ENCODE results near the gene C5orf15.
A peak's percentile ranks its signal among the peaks of the same experiment; 100 is the strongest.
"Not testable (repeated sequence)": the region's sequence is repeated elsewhere in the genome, so short reads cannot be mapped to it uniquely, and the experiment has no call there.

Gene C5orf15

DNA sequence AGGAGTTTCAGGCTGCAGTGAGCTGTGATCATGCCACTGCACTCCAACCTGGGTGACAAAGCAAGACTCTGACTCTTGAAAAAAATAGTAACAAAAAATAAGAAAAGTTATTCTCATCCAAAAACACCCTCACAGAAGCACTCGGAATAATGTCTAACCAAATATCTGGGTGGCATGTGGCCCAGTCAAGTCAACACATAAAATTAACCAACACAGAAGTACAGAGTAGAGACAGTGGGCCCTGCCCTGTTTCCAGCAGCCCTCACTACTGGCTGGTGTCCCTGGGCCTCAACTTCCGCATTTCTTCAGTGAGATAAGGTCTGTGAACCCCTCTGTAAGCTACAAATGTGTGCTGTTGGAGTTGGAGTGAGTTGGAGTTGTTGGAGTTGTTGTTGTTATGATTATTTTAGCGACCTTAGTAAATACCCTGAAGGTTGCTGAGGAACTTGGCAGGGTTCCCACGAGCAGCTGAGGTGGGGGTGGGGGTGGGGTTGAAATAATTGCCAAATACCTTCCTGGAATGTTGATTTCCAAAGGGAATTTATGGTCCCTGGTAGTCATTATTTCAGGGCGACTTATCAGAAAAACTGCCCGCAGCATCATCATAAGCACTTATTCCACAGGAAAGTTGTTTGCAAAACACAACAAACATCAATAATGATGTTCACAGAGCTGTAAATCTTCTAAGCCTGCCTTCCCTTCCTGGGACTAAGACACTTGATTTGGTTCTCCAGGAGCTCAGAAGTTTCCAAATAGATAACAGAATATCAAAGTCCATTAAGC, 30.2 kb downstream of the C5orf15 start:
- DNase-seq (ENCODE audit: low read depth in 2 of 2) = no peak

DNA sequence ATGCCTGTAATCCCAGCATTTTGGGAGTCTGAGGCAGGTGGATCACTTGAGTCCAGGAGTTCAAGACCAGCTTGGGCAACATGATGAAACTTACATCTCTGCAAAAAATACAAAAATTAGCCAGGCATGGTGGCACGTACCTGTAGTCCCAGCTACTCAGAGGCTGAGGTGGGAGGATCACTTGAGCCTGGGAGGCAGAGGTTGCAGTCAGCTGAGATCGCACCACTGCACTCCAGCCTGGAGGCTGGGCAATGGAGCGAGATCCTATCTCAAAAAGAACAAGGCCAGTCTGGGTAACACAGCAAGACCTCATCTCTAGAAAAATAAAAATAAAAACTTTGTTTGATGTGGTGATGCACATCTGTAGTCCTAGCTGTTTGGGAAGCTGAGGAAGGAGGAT, 30.8 kb downstream of the C5orf15 start:
- not testable (repeated sequence) for DNase-seq (ENCODE audit: low read depth in 2 of 2)

DNA sequence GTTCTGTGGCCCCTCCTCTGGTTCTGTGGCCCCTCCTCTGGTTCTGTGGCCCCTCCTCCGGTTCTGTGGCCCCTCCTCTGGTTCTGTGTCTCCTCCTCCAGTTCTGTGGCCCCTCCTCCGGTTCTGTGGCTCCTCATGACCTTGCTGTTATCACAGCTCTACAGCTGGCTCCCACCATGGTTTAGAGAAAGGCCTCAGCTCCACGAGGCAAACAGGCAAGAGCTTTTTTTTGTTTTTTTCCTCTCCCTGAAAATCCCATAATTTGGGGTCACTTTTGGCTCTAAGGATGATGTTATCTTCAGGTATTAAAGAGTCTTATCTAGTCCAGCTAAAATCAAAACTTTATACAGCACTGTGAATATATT, 31.8 kb downstream of the C5orf15 start:
- DNase-seq (ENCODE audit: low read depth in 2 of 2) = no peak

DNA sequence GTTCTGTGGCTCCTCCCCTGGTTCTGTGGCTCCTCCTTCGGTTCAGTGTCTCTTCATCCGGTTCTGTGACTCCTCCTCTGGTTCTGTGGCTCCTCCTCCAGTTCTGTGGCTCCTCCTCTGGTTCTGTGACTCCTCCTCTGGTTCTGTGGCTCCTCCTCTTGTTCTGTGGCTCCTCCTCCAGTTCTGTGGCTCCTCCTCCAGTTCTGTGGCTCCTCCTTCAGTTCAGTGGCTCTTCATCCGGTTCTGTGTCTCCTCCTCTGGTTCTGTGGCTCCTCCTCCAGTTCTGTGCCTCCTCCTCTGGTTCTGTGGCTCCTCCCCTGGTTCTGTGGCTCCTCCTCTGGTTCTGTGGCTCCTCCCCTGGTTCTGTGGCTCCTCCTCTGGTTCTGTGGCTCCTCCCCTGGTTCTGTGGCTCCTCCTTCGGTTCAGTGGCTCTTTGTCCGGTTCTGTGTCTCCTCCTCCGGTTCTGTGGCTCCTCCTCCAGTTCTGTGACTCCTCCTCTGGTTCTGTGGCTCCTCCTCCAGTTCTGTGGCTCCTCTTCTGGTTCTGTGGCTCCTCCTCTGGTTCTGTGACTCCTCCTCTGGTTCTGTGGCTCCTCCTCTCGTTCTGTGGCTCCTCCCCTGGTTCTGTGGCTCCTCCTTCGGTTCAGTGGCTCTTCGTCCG, 32.3 kb downstream of the C5orf15 start:
- not testable (repeated sequence) for DNase-seq (ENCODE audit: low read depth in 2 of 2)

DNA sequence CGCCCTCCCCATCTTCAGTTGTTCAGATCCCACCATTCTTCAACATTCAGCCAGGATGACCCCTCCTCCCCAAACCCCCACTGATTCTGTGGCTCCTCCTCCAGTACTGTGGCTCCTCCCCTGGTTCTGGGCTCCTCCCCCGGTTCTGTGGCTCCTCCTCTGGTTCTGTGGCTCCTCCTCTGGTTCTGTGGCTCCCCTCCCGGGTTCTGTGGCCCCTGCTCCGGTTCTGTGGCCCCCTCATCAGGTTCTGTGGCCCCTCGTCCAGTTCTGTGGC, 32.8 kb downstream of the C5orf15 start:
- DNase-seq (ENCODE audit: low read depth in 2 of 2) = no peak

DNA sequence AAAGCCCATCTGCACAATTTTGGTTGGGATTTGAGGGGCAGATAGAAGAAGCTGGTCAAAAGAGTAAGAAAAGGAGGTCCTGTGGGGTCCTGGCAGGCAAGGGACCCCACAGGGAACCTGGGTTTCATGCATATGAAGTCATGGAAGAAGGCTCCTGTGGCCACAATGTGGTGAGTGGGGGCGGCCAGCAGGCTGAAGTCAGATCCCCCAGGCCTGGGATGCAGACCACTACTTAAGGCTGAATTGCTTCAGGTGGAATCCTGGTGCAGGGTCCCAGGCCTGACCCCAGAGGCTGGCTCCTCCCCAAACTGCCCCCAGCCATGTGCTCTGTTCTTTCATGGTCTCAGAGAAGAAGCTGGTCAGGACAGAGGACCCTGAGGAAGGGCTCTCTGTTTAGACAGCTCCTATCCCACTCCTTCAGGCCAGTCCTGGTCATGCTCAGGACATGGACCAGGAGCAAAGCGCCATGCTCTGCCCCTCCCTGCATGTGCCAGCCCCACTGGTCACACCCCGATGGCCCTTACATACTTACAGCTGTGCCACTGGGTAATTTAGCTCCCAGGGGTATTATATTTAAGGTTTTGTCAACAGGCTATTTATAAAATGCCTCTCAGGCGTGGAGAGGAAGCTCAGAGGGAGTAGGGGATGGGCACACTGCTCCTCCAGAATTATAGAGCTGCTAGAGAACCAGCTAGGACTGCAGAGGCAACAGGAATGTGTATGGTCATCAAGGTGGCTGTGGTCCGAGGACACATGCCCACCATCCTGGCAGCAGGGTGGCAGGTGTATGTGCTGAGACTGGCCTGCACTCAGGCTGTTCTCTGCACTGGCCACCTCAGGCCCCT, 33.4 kb downstream of the C5orf15 start:
- DNase-seq (ENCODE audit: low read depth in 2 of 2) = no peak

DNA sequence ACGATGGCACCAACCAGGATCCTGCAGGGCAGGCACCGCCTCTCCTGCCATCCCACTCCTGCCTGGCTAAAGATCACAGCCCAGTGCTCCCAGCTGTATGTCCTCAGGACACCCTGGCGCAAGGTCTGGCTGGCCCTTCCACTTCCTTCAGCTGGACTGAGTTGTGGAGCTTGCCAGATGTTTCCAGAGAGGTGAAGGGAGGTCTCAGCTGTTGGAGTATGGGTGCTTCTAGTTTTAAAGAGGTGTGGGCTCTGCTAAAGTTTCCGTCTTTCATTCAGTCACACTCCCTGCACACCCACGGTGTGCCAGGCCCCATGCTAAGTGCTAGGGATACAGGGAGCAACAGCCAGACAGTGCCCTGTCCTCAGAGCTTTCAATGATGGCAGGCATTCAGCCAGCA, 34.1 kb downstream of the C5orf15 start:
- no peak for DNase-seq (ENCODE audit: low read depth in 2 of 2)

DNA sequence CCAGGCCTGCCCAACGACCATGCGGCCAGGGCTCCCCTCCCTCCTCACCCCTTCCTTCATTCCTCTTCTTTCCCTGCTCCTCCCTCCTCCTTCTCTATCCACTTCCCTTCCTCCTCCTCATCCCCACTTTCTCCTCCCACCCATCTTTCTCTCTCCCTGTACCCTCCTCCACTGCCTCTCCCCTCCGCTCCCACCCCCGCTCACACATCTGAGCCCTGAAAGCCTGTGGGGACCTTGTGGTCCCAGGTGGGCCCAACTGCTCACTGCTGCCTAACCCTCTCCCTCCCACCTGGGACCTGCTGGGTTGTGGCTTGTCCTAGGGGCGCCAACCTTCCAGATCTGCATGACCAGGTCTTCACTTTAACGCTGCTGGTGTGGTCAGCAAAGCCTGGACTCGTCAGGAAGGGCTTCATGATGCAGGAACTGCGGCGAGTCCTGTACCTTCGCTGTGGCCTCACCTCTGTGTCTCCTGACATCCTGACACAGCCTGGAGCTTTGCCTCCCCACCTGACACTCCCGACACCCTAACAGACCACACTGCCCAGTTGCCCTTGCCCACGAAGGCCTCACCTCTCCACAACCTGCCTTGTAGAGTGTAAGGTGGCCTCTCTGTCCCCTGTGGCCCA, 34.6 kb downstream of the C5orf15 start:
- DNase-seq (ENCODE audit: low read depth in 2 of 2) = no peak

DNA sequence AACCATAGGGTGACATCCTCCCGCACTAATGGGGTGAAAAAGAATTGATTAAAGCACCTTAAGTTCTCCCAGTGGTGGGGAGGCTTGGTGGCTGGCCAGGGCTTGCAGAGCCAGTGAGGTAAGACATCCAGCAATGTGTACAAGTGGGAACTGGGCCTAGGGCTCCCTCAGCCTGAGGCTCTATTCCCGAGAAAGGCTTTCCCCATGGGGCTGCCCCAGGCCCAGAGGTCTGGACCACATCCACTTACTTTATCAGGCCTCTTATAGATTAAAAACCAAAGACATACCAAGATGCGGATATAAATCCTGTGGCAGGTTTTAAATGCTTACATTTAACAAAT, 35.3 kb downstream of the C5orf15 start:
- DNase-seq (ENCODE audit: low read depth in 2 of 2) = no peak

DNA sequence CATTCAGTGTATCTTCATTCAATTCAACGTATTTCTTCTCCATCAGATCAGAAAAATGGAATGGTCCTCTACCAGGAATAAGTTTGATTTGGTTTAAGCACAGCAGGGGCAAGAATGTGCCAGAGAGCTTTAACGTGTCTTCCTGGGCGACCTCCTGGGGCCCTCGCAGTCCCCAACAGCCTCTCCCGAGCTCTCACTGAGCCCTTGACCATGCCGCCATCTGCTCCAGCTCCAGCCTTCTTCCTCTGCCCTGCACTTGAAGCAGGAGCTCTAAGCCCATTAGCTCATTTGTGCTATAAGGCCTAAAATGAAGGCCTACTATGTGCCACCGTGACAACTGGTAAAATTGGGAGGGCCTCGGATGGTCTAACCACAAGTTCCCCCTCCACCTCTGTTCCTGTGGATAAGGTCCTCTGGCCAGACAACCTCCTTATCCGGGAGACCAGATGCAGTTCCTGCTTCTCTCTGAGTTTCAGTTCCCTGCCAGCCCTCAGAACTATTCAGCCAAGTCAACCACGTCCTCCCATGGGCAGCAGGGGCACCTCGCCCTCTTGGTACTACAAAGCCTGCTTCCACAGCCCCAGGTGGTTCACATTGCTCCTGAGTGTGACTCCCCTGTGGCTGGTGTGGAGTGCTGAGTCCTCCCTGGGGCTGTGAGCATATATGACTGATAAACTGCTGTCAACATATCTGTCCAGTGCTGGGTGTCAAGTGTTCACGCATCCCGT, 35.8 kb downstream of the C5orf15 start:
- DNase-seq (ENCODE audit: low read depth in 2 of 2) = no peak

DNA sequence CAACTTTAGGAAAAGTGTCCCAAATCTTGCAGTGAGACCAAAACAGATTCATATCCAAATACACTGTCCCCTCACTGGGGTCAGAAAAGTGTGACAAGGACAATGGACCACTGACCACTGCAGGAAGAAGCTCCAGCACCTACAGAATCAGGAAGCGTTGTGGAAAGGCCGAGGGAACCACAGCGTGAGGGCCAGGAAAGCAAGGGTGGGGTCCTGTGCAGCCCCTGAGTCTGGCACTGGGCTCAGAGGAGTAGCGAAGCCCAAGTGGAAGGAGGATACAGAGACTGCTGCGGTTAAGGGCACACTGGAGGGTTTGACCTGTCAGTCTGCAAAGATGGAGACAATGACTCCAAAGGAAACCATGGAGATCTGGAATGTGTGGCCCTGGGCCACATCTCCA, 36.9 kb downstream of the C5orf15 start:
- DNase-seq (ENCODE audit: low read depth in 2 of 2) = no peak

DNA sequence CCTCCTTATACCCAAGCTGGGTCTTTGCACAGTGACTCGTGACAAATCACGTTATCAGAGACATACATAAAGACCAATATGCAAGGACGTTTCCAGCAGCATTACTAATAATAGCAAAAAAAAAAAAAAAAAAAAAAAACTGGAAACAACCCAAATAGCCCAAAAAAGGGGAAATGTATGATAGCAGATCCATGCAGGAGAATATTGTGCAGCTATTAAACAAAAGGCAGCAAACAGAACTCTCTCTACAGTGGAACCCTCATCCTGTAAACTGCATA, 37.7 kb downstream of the C5orf15 start:
- no peak for DNase-seq (ENCODE audit: low read depth in 2 of 2)

DNA sequence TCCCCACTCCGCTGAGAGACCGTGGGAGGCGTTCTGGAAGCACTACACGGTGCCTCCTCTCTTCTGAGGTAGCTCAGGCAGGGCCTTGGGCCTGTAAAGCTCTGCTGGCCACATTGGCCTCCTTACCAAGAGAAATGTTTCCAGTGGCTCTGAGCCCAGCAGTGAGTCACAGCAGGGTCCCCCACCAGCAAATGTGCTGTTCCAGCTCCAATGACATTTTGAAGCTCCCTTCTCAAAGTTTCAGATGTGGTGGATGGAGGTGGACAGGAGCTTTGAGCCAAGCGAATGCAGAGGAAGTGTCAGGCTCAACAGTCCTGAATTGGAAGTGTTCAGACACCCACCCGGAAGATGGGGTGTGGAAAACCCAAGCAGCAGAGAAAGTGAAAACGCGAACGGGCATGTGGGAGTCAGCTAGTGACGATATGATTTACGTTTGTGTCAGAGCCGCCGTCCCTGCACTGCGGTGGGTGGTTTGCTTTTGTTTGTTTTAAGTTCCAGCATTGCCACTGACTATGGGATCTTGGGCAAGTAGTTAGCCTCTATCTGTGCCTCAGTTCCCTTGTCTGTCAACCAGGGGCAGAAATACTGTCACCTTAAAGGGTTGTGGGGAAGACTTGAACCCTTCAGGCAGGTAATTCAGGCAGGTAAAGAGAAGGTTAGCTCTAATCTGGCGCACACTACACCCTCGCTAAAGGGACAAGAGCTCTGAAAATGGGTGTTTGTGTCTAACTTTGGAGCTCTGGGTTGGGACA, 38.2 kb downstream of the C5orf15 start:
- DNase-seq (ENCODE audit: low read depth in 2 of 2) = peak; percentile 61 to 72

DNA sequence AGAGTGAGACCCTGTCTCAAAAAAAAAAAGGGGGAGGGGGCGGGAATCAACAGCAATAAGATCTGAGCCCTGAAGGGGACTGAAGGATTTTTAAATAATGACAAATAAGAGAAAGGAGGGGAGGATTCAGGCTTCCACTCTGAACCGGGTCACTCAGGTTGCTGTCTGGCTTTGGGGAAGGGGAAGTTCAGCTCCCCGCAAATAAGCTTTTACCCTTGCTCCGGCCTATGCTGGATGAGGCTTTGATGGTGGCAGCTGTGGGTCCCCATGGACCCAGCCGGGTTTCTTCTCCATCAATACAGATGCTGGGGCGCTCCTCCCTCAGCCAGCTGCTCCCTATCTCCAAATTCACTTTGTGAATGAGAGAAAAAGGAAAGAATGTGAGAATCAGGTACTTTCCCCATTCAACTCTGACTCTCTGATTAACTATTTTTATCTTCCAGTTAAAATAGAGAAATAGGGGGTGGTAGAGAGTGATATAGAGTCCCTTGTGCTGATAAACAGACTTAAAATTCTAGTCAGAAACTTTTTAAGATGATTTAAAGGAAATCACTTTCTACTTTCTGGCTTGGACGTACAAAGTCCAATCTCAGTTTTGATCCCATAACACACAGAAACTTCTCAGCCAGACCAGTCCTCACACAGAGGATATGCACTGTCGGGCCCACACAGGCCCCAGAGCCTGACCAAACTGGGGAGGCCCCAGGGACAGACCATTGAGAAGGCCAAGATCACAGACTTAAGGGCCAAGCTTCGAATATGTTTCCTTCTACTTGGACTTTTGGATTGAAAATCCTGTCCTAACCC, 39.6 kb downstream of the C5orf15 start:
- no peak for DNase-seq (ENCODE audit: low read depth in 2 of 2)

DNA sequence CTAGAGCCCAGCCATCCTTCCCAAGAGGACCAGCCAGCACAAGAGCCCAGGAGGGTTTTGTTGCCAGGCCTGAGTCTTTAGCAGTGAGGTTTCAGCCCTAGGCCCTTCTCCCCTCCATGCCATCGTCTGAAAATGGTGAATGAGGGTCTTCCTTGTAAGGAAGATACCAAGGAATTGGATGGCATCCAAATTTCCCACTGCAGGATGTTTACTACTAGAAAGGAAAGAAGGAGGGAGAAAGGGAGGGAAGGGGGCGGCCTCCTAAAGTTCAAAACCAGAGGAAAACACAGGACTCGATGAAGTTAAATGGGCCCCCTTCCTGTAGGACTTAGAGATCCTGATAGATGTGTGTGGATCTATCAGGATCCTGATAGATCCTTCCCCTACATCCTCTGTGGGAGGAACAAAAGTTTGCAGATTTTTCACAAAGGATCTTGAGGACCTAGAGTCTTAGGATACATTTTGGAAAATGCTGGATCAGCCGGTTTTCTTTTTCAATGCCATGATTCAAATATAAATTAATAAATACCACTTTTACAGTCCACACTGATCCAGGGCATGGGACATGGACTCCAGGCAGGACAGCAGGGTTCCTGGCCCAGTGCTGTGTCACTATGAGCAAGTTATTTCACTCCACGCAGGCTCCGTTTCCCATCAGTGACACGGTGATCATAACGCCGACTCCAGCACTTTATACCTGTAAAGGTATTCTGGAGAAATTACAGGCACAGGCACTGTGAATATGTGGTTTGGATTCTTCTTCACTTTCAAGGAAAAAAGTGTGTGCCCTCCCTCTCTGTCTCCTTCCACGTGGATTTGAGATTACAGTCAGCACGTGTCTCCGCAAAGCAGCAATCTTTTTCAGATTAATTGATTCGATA, 40.9 kb downstream of the C5orf15 start:
- no peak for DNase-seq (ENCODE audit: low read depth in 2 of 2)

DNA sequence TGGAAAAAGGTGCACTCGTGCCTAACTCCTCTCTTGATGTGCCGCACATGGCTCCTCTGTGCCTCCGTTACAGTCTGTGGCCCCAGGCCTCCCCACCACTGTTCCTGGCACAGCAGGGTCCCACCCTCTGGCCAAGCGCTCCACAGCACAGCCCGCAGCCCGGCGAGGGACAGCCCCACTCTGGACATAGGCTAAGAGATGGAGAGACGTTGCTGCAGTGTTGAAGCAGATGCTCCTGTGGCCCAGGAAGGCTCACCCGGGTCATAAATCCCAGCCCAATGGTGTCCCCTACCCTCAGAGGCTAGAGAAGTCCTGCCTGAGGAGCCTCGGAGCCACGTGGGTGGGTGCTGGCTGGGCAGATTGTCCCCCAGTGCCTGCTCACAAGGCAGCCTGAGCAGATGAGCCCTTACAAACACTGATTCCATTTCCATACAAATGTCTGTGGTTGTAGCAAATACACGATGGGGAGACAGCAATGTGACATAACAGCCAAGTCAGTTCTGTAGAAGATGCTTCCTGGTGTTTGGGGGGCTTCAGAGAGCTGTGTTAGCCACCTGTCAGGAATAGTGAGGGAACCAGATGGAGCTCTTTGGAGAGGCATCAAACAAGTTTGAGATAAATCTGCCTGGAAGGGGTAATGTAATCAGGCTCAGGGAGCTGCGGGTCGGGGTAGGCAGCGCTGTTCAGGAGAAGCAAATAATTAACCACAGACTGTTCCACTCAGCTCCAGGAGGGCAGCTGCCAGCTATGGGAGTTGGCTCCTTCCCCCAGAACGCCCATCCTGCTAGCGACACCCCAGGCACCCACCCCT, 41.7 kb downstream of the C5orf15 start:
- DNase-seq (ENCODE audit: low read depth in 2 of 2) = no peak

DNA sequence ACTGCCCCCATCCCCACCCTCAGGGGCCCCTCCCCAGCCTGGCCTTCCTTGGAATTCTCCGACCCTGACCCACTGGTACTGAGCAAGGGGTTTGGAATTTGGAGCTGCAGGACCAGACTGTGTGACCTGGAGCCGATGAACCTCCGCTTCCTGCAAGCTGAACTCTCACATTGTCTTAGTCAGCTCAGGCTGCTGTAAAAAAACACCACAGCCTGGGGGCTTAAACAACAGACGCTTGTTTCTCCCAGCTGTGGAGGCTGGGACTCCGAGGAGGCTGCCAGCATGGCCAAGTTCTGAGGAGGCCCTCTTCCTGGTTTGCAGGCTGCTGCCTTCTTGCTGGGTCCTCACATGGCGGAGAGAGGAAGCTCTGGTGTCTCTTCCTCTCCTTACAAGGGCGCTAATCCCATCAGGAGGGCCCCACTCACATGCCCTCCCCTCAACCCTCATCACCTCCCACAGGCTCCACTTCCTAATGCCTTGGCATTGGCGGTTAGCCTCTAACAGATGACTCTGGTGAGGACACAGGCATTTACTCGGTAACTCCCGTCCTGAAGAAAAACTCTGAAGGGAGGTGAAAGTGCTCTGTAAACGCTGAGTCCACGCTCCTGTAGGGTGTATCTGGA, 42.4 kb downstream of the C5orf15 start:
- DNase-seq (ENCODE audit: low read depth in 2 of 2) = no peak

DNA sequence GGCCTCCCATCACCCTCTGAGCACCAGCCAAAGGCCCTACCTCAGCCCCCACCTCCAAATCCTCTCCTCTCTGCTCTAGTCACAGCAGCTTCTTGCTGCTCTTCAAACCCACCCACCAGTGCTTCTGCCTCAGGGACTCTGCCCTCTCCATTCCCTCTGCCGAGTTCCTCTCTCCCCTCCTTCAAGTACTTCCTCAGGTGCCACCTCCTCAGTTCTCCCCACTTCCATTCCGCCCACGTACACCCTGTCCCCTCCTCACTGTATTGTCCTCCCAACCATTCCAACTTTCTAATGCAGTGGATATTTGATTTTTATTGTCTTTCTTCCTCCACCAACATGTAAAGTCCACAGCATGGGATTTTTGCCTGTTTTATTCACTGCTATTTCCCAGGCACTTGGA, 43.2 kb downstream of the C5orf15 start:
- DNase-seq (ENCODE audit: low read depth in 2 of 2) = no peak

Measured in stimulated activated CD4-positive, alpha-beta T cell treated with anti-CD3 and anti-CD28 coated beads, Interleukin-12 subunit alpha, Interleukin-12 subunit beta, amount 100 ng/mL, for 24 hours (primary cell).